ENCODE results near the gene DDAH1.

DNA sequence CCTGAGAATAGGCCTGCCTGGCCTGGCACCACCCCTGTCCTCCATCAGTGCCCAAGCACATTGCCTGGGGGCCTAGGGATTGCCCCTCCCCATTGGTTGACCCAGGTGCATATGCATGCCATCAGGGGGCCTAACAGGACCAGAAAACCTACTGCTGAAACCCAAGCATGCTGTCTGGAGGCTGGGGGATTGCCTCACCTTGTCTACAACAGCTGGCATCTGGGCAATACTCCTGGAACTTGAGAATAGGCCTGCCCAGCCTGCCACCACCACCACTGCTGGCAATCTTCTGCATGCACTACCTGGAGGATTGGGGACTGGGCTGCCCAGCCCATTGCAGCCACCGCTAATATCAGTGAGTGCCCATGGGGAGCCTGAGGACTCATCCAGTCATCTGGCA lies 132.4 kb downstream of the DDAH1 start:
- TF ChIP-seq TEAD4 (IDR thresholded peaks at IDR 0.05; ENCODE audit: low read depth, low read length), result no peak
- TF ChIP-seq, protein P1, sequence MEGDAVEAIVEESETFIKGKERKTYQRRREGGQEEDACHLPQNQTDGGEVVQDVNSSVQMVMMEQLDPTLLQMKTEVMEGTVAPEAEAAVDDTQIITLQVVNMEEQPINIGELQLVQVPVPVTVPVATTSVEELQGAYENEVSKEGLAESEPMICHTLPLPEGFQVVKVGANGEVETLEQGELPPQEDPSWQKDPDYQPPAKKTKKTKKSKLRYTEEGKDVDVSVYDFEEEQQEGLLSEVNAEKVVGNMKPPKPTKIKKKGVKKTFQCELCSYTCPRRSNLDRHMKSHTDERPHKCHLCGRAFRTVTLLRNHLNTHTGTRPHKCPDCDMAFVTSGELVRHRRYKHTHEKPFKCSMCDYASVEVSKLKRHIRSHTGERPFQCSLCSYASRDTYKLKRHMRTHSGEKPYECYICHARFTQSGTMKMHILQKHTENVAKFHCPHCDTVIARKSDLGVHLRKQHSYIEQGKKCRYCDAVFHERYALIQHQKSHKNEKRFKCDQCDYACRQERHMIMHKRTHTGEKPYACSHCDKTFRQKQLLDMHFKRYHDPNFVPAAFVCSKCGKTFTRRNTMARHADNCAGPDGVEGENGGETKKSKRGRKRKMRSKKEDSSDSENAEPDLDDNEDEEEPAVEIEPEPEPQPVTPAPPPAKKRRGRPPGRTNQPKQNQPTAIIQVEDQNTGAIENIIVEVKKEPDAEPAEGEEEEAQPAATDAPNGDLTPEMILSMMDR (IDR thresholded peaks at IDR 0.05; ENCODE audit: control extremely low read depth in 1 of 3, insufficient read depth in 1 of 3, low read depth in 1 of 3, low read length in 3 of 3), result no peak
- TF ChIP-seq EZH2 (IDR thresholded peaks at IDR 0.05; ENCODE audit: low read depth, low read length, severe bottlenecking), result no peak
- no peak for TF ChIP-seq CEBPB (IDR thresholded peaks at IDR 0.05; ENCODE audit: low read depth, low read length)
- no peak for TF ChIP-seq KDM5A (IDR thresholded peaks at IDR 0.05; ENCODE audit: low read length)
- no peak for TF ChIP-seq HDAC2 (IDR thresholded peaks at IDR 0.05; ENCODE audit: borderline replicate concordance in 1 of 2, low read depth in 2 of 2, low read length in 2 of 2)
- TF ChIP-seq POU5F1 (IDR thresholded peaks at IDR 0.05; ENCODE audit: low read depth, low read length), result no peak
- TF ChIP-seq EGR1 (IDR thresholded peaks at IDR 0.05; ENCODE audit: borderline replicate concordance, low read depth, low read length), result no peak
- TF ChIP-seq SIN3A (conservative IDR thresholded peaks at IDR 0.05 in 1 of 2, IDR thresholded peaks at IDR 0.05 in 1 of 2; ENCODE audit: low read depth in 1 of 2, low read length in 2 of 2), result no peak
- TF ChIP-seq, protein P2, sequence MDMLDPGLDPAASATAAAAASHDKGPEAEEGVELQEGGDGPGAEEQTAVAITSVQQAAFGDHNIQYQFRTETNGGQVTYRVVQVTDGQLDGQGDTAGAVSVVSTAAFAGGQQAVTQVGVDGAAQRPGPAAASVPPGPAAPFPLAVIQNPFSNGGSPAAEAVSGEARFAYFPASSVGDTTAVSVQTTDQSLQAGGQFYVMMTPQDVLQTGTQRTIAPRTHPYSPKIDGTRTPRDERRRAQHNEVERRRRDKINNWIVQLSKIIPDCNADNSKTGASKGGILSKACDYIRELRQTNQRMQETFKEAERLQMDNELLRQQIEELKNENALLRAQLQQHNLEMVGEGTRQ (IDR thresholded peaks at IDR 0.05; ENCODE audit: low read length), result no peak
- TF ChIP-seq POLR2A (IDR thresholded peaks at IDR 0.05; ENCODE audit: control extremely low read depth in 1 of 2, low read depth in 2 of 2, low read length in 2 of 2), result no peak
